ENCODE data around the gene MPV17.

GRCh38 chr2:27294928-27295327, 28.0 kb downstream of the MPV17 start:
- TF ChIP-seq CTCF (IDR thresholded peaks at IDR 0.05; ENCODE audit: low read depth, low read length, poor library complexity, severe bottlenecking) (no peak), EZH2phosphoT487 (IDR thresholded peaks at IDR 0.05; ENCODE audit: borderline replicate concordance, low read length) (no peak)
